Heart left ventricle (tissue), 13 donors: ENCODE data around the gene LAMA4.

Experiments used
- POLR2A ChIP-seq, 2 donors: fragments of 450-650 bp; IDR thresholded peaks; one replicate each; pipeline ENCODE4 v1.6.1; 2017; ENCODE audit warnings: antibody characterized with exemption in 2 of 2, mild to moderate bottlenecking in 2 of 2, moderate library complexity in 2 of 2
- TF ChIP-seq, protein P1 (sequence below), 12 donors: fragments of 200-600 bp; sonication (generic) in 4 of 12; IDR thresholded peaks; one replicate each; pipeline versions ENCODE4 v1.5.0 to v1.8.0; 2018 to 2022; ENCODE audit warnings: antibody characterized with exemption in 12 of 12, mild to moderate bottlenecking in 5 of 12
- donor health status: ischemic (EF 13 %, LVEDD 7.1; RV severe dilation, severe dysfunction).
- donor health status: DM: no; HTN: yes; CAD: no.
- donor health status: DM: no; HTN: no; CAD: no.
- donor health status: ischemic (EF 25% LVEDD 6.9; RV normal size, moderate dysfunction).
- donor health status: ischemic (EF 25% LVEDD 5.7; RV mildly dilated, moderate dysfunction).
- donor health status: ischemic (EF 35%, LVEDD 5.7; RV mildly dilated, moderate dysfunction).
- donor health status: nonischemic (EF 11% LVEDD 7.7; RV severe dilation, severe dysfunction).
- donor health status: DM: yes; HTN: yes; CAD: no.
- donor health status: PGD.
- donor health status: ischemic (EF 29% LVEDD 5.4; RV normal size, mild dysfunction).
- donor health status: nonischemic (EF 23%, LVEDD 6.1; RV moderate dilation, normal function).

DNA sequence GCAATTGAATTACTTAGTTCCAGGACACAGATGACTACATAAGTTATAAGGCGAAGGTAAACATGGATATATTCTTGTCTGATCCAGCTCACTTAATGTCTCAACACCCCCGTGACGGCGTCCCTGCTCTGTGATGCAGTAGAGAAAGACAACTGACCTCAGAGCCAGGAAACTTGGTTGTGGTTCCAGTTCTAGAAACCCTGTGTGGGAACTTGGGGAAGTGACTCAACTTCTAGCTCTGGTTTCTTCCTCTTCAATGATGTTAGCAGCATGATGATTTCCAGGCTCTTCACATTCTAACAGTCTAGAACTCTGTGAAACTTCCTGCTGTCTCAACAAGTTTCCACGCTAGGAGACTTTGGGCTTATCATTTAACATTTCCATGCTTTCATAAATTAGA is 18.4 kb downstream of the LAMA4 start:
- TF ChIP-seq, protein P1, sequence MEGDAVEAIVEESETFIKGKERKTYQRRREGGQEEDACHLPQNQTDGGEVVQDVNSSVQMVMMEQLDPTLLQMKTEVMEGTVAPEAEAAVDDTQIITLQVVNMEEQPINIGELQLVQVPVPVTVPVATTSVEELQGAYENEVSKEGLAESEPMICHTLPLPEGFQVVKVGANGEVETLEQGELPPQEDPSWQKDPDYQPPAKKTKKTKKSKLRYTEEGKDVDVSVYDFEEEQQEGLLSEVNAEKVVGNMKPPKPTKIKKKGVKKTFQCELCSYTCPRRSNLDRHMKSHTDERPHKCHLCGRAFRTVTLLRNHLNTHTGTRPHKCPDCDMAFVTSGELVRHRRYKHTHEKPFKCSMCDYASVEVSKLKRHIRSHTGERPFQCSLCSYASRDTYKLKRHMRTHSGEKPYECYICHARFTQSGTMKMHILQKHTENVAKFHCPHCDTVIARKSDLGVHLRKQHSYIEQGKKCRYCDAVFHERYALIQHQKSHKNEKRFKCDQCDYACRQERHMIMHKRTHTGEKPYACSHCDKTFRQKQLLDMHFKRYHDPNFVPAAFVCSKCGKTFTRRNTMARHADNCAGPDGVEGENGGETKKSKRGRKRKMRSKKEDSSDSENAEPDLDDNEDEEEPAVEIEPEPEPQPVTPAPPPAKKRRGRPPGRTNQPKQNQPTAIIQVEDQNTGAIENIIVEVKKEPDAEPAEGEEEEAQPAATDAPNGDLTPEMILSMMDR (IDR thresholded peaks at IDR 0.05) = no peak
- TF ChIP-seq POLR2A (IDR thresholded peaks at IDR 0.05) = no peak
